Measurements from ENCODE around the gene PACC1. TPM values are rescaled to one million over a fixed set of nuclear protein-coding genes. Genes with fewer than 3 reads are reported as not detected.

Gene PACC1
- total RNA-seq, 1 experiment from 2014 or later = 27.7 TPM

DNA sequence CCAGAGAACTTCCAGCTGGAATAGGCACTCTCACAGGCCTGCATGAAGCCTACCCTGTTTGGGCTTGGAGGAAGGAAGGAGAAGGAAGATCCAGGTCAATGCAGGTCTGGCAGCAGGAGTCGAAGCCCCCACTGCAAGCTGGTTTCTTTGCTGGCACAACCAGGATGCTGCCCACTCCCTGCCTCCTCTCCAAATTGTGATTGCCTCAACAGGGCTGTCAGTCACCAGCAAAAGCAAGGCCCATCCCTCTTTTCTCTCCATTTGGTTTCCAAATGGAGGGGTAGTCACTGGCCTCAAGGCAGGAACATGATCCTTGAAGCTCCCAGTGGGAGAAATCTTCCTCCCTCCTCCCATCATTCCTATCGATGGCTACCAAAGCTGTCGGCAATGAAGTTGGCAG, 37.0 kb downstream of the PACC1 start:
- Histone ChIP-seq H3K79me2 (ENCODE audit: low read depth) (no peaks in the 10 kb centered on the region), H2AFZ (no peak overlapping the region), H3K4me2 (no peak overlapping the region), H3K27me3 (ENCODE audit: insufficient read depth, low read depth) (no peaks in the 10 kb centered on the region), H3K9me2 (ENCODE audit: insufficient read depth) (no peaks in the 10 kb centered on the region), H3K9me3 (ENCODE audit: insufficient read depth, low read depth) (0 out of 2 replicates have a peak, but pooled peaks cover 5% of the 10 kb centered on the region), H3K4me1 (replicated peaks; ENCODE audit: insufficient read depth) (no peaks in the 10 kb centered on the region), H3F3A (ENCODE audit: insufficient read depth, low read depth) (no peaks in the 10 kb centered on the region; the same call in 1 of the 2 replicates), H3K4me3 (no peak overlapping the region), H3K27ac (no peak overlapping the region), H4K20me1 (ENCODE audit: insufficient read depth) (no peaks in the 10 kb centered on the region), H3K36me3 (ENCODE audit: low read depth) (no peaks in the 10 kb centered on the region; the same call in 1 of the 2 replicates)
- no TSS peak for BruUV-seq (replicated peaks)
- ChIA-PET CTCF (no interaction called here), POLR2A (ENCODE audit: unreplicated experiment) (interaction anchor here (0.7 kb wide), 1 partner anchor 198 kb away, joined by 3 read pairs; no protein-coding TSS in a partner anchor)
- no peak for DNase-seq
- intact Hi-C loops (cut with micrococcal nuclease; ENCODE audit: unreplicated experiment) = no loop called here
- TF ChIP-seq, protein P1, sequence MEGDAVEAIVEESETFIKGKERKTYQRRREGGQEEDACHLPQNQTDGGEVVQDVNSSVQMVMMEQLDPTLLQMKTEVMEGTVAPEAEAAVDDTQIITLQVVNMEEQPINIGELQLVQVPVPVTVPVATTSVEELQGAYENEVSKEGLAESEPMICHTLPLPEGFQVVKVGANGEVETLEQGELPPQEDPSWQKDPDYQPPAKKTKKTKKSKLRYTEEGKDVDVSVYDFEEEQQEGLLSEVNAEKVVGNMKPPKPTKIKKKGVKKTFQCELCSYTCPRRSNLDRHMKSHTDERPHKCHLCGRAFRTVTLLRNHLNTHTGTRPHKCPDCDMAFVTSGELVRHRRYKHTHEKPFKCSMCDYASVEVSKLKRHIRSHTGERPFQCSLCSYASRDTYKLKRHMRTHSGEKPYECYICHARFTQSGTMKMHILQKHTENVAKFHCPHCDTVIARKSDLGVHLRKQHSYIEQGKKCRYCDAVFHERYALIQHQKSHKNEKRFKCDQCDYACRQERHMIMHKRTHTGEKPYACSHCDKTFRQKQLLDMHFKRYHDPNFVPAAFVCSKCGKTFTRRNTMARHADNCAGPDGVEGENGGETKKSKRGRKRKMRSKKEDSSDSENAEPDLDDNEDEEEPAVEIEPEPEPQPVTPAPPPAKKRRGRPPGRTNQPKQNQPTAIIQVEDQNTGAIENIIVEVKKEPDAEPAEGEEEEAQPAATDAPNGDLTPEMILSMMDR (conservative IDR thresholded peaks at IDR 0.05) = no peak
- TF ChIP-seq EZH2 (IDR thresholded peaks at IDR 0.05; ENCODE audit: low read depth) = no peak

GRCh38 chr1:212375986-212376385, 38.7 kb downstream of the PACC1 start:
- POLR2A ChIA-PET (ENCODE audit: unreplicated experiment) = no interaction called here

DNA sequence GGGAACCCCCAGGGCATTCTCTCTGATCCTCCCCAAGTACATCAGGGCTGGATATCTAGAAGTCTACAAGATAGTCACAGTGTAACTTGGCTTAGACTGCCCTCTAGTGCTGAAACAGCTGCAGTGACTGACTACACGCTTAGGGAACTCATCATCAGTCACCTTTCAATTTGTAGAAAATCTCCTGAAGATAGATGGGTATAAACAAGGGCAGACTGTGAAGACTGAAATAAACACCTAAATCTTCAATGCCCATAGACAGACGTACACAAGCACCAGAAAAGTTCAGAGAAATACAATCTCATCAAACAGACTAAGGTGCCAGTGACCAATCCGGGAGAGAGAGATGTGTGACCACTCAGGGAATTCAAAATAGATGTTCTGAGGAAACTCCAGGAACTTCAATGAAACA, 46.6 kb downstream of the PACC1 start:
- Histone ChIP-seq H2AFZ (no peak overlapping the region), H3K4me1 (replicated peaks; ENCODE audit: insufficient read depth) (no peaks in the 10 kb centered on the region), H3K27me3 (ENCODE audit: insufficient read depth, low read depth) (no peaks in the 10 kb centered on the region), H3K9me3 (ENCODE audit: insufficient read depth, low read depth) (0 out of 2 replicates have a peak, but pooled peaks cover 3% of the 10 kb centered on the region), H3K27ac (no peak overlapping the region), H3K4me3 (no peak overlapping the region), H3K4me2 (no peak overlapping the region), H3K36me3 (ENCODE audit: low read depth) (no peaks in the 10 kb centered on the region; the same call in 1 of the 2 replicates), H3K9me2 (ENCODE audit: insufficient read depth) (no peaks in the 10 kb centered on the region), H3F3A (ENCODE audit: insufficient read depth, low read depth) (peaks cover 10% of the 10 kb centered on the region; the same call in 1 of the 2 replicates), H3K79me2 (ENCODE audit: low read depth) (no peaks in the 10 kb centered on the region), H4K20me1 (ENCODE audit: insufficient read depth) (no peaks in the 10 kb centered on the region)
- ChIA-PET CTCF (interaction anchor here (0.6 to 2.1 kb wide), 3 partner anchors 88 to 620 kb away, joined by 3 to 14 read pairs (median 6); no protein-coding TSS in a partner anchor), POLR2A (ENCODE audit: unreplicated experiment) (no interaction called here)
- intact Hi-C loops (cut with micrococcal nuclease; ENCODE audit: unreplicated experiment) = loop anchor here (1.0 to 5.0 kb wide), 4 partner anchors 89 to 687 kb away; no protein-coding TSS in a partner anchor
- DNase-seq = peak; percentile 41 to 67
- BruUV-seq (replicated peaks) = no TSS peak
- TF ChIP-seq, protein P1 (conservative IDR thresholded peaks at IDR 0.05) = peak; percentile 87
- TF ChIP-seq EZH2 (IDR thresholded peaks at IDR 0.05; ENCODE audit: low read depth) = no peak

More at GRCh38 chr1:212375986-212376385, 38.7 kb downstream of the PACC1 start:
- no peak overlapping the region for H2AFZ ChIP-seq
- no peaks in the 10 kb centered on the region for H3K79me2 ChIP-seq (ENCODE audit: low read depth)
- CTCF ChIA-PET = interaction anchor here (1.5 kb wide), 1 partner anchor 80 kb away, joined by 5 read pairs; no protein-coding TSS in a partner anchor
- H3K27ac ChIP-seq = no peak overlapping the region
- no peak overlapping the region for H3K4me3 ChIP-seq
- H3K4me1 ChIP-seq (replicated peaks; ENCODE audit: insufficient read depth) = no peaks in the 10 kb centered on the region
- TF ChIP-seq, protein P1 (conservative IDR thresholded peaks at IDR 0.05) = no peak
- no peak for TF ChIP-seq EZH2 (IDR thresholded peaks at IDR 0.05; ENCODE audit: low read depth)
- H3K27me3 ChIP-seq (ENCODE audit: insufficient read depth, low read depth) = no peaks in the 10 kb centered on the region
- H3K9me2 ChIP-seq (ENCODE audit: insufficient read depth) = no peaks in the 10 kb centered on the region
- H3K4me2 ChIP-seq = no peak overlapping the region
- H3K36me3 ChIP-seq (ENCODE audit: low read depth) = no peaks in the 10 kb centered on the region; the same call in 1 of the 2 replicates
- no peaks in the 10 kb centered on the region; the same call in 1 of the 2 replicates for H3F3A ChIP-seq (ENCODE audit: insufficient read depth, low read depth)
- intact Hi-C loops (cut with micrococcal nuclease; ENCODE audit: unreplicated experiment) = no loop called here
- DNase-seq = no peak
- H3K9me3 ChIP-seq (ENCODE audit: insufficient read depth, low read depth) = 0 out of 2 replicates have a peak, but pooled peaks cover 5% of the 10 kb centered on the region
- BruUV-seq (replicated peaks) = no TSS peak
- no peaks in the 10 kb centered on the region for H4K20me1 ChIP-seq (ENCODE audit: insufficient read depth)
